ENCODE data around the gene HOXB4.

Gene HOXB4

GRCh38 chr17:48577946-48578615 lies at the start of gene HOXB4:
Gene HOXB4 (minus strand): TSS chr17:48578350. CDS start chr17:48578319, 31 bp downstream.
- DNase-seq, result peak in 17 of 42 donors; percentile 2 to 61 (median 27)
- intact Hi-C loops (cut with DNase I), result no loop called here

- no peak for DNase-seq
- intact Hi-C loops (cut with DNase I), result no loop called here
Observed at GRCh38 chr17:48627118-48627597, 49.0 kb upstream of the HOXB4 start.

- DNase-seq, result no peak
- intact Hi-C loops (cut with DNase I), result no loop called here
Observed at GRCh38 chr17:48626245-48627117, 48.3 kb upstream of the HOXB4 start, which contains the start of gene HOXB9. Gene HOXB9 (minus strand): TSS chr17:48626358. CDS start chr17:48626269, 89 bp downstream.

GRCh38 chr17:48625495-48626244 lies 47.5 kb upstream of the HOXB4 start:
- DNase-seq, result no peak
- intact Hi-C loops (cut with DNase I), result no loop called here

GRCh38 chr17:48624544-48625494 lies 46.7 kb upstream of the HOXB4 start:
- peak in 4 of 42 donors; percentile 3 to 19 (median 9) for DNase-seq
- intact Hi-C loops (cut with DNase I), result no loop called here

GRCh38 chr17:48624118-48624517 lies 46.0 kb upstream of the HOXB4 start:
- intact Hi-C loops (cut with DNase I), result no loop called here
- DNase-seq, result no peak

- intact Hi-C loops (cut with DNase I), result no loop called here
- DNase-seq, result no peak
Observed at GRCh38 chr17:48623583-48623982, 45.4 kb upstream of the HOXB4 start.

- intact Hi-C loops (cut with DNase I), result no loop called here
- no peak for DNase-seq
Observed at GRCh38 chr17:48622857-48623256, 44.7 kb upstream of the HOXB4 start.

- intact Hi-C loops (cut with DNase I), result no loop called here
- no peak for DNase-seq
Observed at GRCh38 chr17:48621410-48622392, 43.6 kb upstream of the HOXB4 start.

GRCh38 chr17:48620461-48621139 lies 42.5 kb upstream of the HOXB4 start:
- intact Hi-C loops (cut with DNase I), result no loop called here
- DNase-seq, result no peak

GRCh38 chr17:48619826-48620449 lies 41.8 kb upstream of the HOXB4 start:
- DNase-seq, result no peak
- intact Hi-C loops (cut with DNase I), result loop anchor here (2.0 kb wide), 1 partner anchor 595 kb away; no protein-coding TSS in a partner anchor

- DNase-seq, result peak; percentile 71 to 95 (median 90)
- intact Hi-C loops (cut with DNase I), result loop anchor here (2.0 kb wide), 1 partner anchor 594 kb away; no protein-coding TSS in a partner anchor
Observed at GRCh38 chr17:48618256-48618896, 40.2 kb upstream of the HOXB4 start.

- no peak for DNase-seq
Observed at GRCh38 chr17:48617471-48618255, 39.5 kb upstream of the HOXB4 start.

GRCh38 chr17:48616717-48617470 lies 38.7 kb upstream of the HOXB4 start:
- intact Hi-C loops (cut with DNase I), result no loop called here
- no peak for DNase-seq

More at GRCh38 chr17:48617471-48618255, 39.5 kb upstream of the HOXB4 start:
- intact Hi-C loops (cut with DNase I), result loop anchor here (2.0 kb wide), 1 partner anchor 593 kb away; no protein-coding TSS in a partner anchor
